ENCODE results near the gene RNF138. TPM values are rescaled to one million over a fixed set of nuclear protein-coding genes. Genes with fewer than 3 reads are reported as not detected.
A peak's percentile ranks its signal among the peaks of the same experiment; 100 is the strongest.

Gene RNF138, protein sequence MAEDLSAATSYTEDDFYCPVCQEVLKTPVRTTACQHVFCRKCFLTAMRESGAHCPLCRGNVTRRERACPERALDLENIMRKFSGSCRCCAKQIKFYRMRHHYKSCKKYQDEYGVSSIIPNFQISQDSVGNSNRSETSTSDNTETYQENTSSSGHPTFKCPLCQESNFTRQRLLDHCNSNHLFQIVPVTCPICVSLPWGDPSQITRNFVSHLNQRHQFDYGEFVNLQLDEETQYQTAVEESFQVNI
- total RNA-seq: 10 to 100 TPM; 45.2 to 59.6 TPM
- 70.9 TPM for polyA plus RNA-seq (2013, experiment 1 of 2)
- polyA plus RNA-seq (2013, experiment 2 of 2): 56.7 TPM
- long read RNA-seq, experiment 1, partial matches to known transcripts: 28 of 33 reads
- long read RNA-seq, experiment 1, other reads (novel, unspliced or antisense): 3 of 33 reads
- long read RNA-seq, experiment 2, transcript RNF138-202 (8 exons, 3,570 nt): major isoform, 49 of 73 reads
- long read RNA-seq, experiment 2, partial matches to known transcripts: 13 of 73 reads
- long read RNA-seq, experiment 2, other reads (novel, unspliced or antisense): 9 of 73 reads
- long read RNA-seq, experiment 3, transcript RNF138-202 (8 exons, 3,570 nt): major isoform, 161 of 309 reads
- long read RNA-seq, experiment 3, partial matches to known transcripts: 112 of 309 reads
- long read RNA-seq, experiment 3, other reads (novel, unspliced or antisense): 33 of 309 reads
- long read RNA-seq, experiment 4, transcript RNF138-202 (8 exons, 3,570 nt): major isoform, 5 of 24 reads
- long read RNA-seq, experiment 4, partial matches to known transcripts: 14 of 24 reads
- long read RNA-seq, experiment 4, other reads (novel, unspliced or antisense): 5 of 24 reads

GRCh38 chr18:32091724-32092421, at the start of gene RNF138:
RNF138 (plus strand) TSS chr18:32091874; CDS start chr18:32092777, 903 bp downstream.
- TF ChIP-seq, protein P1, sequence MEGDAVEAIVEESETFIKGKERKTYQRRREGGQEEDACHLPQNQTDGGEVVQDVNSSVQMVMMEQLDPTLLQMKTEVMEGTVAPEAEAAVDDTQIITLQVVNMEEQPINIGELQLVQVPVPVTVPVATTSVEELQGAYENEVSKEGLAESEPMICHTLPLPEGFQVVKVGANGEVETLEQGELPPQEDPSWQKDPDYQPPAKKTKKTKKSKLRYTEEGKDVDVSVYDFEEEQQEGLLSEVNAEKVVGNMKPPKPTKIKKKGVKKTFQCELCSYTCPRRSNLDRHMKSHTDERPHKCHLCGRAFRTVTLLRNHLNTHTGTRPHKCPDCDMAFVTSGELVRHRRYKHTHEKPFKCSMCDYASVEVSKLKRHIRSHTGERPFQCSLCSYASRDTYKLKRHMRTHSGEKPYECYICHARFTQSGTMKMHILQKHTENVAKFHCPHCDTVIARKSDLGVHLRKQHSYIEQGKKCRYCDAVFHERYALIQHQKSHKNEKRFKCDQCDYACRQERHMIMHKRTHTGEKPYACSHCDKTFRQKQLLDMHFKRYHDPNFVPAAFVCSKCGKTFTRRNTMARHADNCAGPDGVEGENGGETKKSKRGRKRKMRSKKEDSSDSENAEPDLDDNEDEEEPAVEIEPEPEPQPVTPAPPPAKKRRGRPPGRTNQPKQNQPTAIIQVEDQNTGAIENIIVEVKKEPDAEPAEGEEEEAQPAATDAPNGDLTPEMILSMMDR (conservative IDR thresholded peaks at IDR 0.05): no peak
- Mint-ChIP-seq H3K27ac (peak within 1 kb of the TSS; percentile 98), H3K4me1 (peaks cover 11% of the 10 kb centered on the region), H3K9me3 (no peaks in the 10 kb centered on the region), H3K4me3 (peak within 1 kb of the TSS; percentile 89), H3K27me3 (ENCODE audit: insufficient read depth) (no peaks in the 10 kb centered on the region), H3K36me3 (ENCODE audit: low read depth) (peaks cover 28% of the 10 kb centered on the region)
- 0% methylated on average over 41 to 75 of the region's 75 CpGs for WGBS, 2 experiments (ENCODE audit: insufficient coverage in 1 of 2, insufficient read length in 1 of 2)
- H3K9me3 ChIP-seq (ENCODE audit: control insufficient read depth, low read length): no peaks in the 10 kb centered on the region
- H3K9ac ChIP-seq (ENCODE audit: extremely low read depth, low read length, poor library complexity, severe bottlenecking): peak within 1 kb of the TSS; percentile 92
- no peaks in the 10 kb centered on the region for H3K27me3 ChIP-seq (ENCODE audit: control insufficient read depth, insufficient read depth, low read length, poor library complexity, severe bottlenecking)
- H3K4me3 ChIP-seq (ENCODE audit: low read length): peak within 1 kb of the TSS; percentile 88
- H3K36me3 ChIP-seq (ENCODE audit: control insufficient read depth, insufficient read depth, low read length): peaks cover 24% of the 10 kb centered on the region
- peak within 1 kb of the TSS; percentile 99 for H3K27ac ChIP-seq (ENCODE audit: low read depth, low read length)
- peak; percentile 93 for DNase-seq
- H3K4me1 ChIP-seq (ENCODE audit: control insufficient read depth, insufficient read depth, low read length): peaks cover 2% of the 10 kb centered on the region

GRCh38 chr18:32042337-32042736, 49.3 kb upstream of the RNF138 start:
- Histone ChIP-seq H3K9ac (ENCODE audit: extremely low read depth, low read length, poor library complexity, severe bottlenecking) (no peak overlapping the region), H3K4me1 (ENCODE audit: control insufficient read depth, insufficient read depth, low read length) (no peaks in the 10 kb centered on the region), H3K4me3 (ENCODE audit: low read length) (no peak overlapping the region), H3K9me3 (ENCODE audit: control insufficient read depth, low read length) (peaks cover 4% of the 10 kb centered on the region), H3K27me3 (ENCODE audit: control insufficient read depth, insufficient read depth, low read length, poor library complexity, severe bottlenecking) (no peaks in the 10 kb centered on the region), H3K27ac (ENCODE audit: low read depth, low read length) (no peak overlapping the region), H3K36me3 (ENCODE audit: control insufficient read depth, insufficient read depth, low read length) (peaks cover 94% of the 10 kb centered on the region)
- DNase-seq: no peak
- no peaks in the 10 kb centered on the region for H3K4me1 Mint-ChIP-seq
- no peaks in the 10 kb centered on the region for H3K9me3 Mint-ChIP-seq
- H3K4me3 Mint-ChIP-seq: no peak overlapping the region
- H3K27me3 Mint-ChIP-seq (ENCODE audit: insufficient read depth): no peaks in the 10 kb centered on the region
- H3K36me3 Mint-ChIP-seq (ENCODE audit: low read depth): peaks cover 79% of the 10 kb centered on the region
- TF ChIP-seq, protein P1 (conservative IDR thresholded peaks at IDR 0.05): no peak
- H3K27ac Mint-ChIP-seq: no peak overlapping the region

DNA sequence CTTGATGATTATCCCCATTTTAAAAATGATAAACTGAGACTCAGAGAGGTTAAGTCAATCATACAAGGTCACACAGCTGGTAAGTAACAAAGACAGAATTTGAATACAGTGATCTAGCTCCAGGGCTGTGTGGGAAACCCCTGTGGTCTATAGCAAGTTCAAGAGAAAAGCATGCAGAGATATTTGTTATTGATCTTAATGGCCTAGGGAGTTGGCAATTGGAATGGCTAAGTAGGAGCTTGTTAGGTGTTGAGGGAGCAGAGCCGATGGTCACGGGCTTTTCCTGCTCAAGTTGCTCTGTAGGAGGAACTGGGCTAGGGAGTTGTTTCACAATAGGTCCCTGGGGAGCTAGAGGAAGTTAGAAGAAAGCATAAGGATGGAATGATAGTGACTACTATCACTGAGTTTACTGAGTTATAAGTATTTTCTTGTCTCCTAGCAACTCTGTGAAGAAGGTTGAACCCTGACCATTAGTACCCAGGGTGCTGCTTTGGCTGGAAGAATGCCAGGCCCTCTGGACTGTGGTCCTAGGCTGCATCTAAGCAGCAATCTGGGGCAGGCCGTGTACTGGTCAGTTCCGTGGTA, 43.1 kb upstream of the RNF138 start:
- WGBS, 2 experiments (ENCODE audit: insufficient coverage in 1 of 2, insufficient read length in 1 of 2): 92 to 94% methylated on average over 2 to 4 of the region's 4 CpGs
- no peaks in the 10 kb centered on the region for H3K27me3 ChIP-seq (ENCODE audit: control insufficient read depth, insufficient read depth, low read length, poor library complexity, severe bottlenecking)
- no peak for DNase-seq
- Mint-ChIP-seq H3K27me3 (ENCODE audit: insufficient read depth) (no peaks in the 10 kb centered on the region), H3K4me1 (peaks cover 5% of the 10 kb centered on the region), H3K27ac (peak overlapping the region; percentile 6), H3K4me3 (no peak overlapping the region), H3K36me3 (ENCODE audit: low read depth) (peaks cover 52% of the 10 kb centered on the region), H3K9me3 (no peaks in the 10 kb centered on the region)
- TF ChIP-seq, protein P1 (conservative IDR thresholded peaks at IDR 0.05): no peak
- H3K9me3 ChIP-seq (ENCODE audit: control insufficient read depth, low read length): peaks cover 4% of the 10 kb centered on the region
- H3K27ac ChIP-seq (ENCODE audit: low read depth, low read length): no peak overlapping the region
- H3K36me3 ChIP-seq (ENCODE audit: control insufficient read depth, insufficient read depth, low read length): peaks cover 87% of the 10 kb centered on the region
- no peak overlapping the region for H3K4me3 ChIP-seq (ENCODE audit: low read length)
- no peak overlapping the region for H3K9ac ChIP-seq (ENCODE audit: extremely low read depth, low read length, poor library complexity, severe bottlenecking)
- H3K4me1 ChIP-seq (ENCODE audit: control insufficient read depth, insufficient read depth, low read length): no peaks in the 10 kb centered on the region

Measured in endodermal cell (in vitro differentiated cells).